Stimulated activated CD4-positive, alpha-beta T cell treated with anti-CD3 and anti-CD28 coated beads, Interleukin-4, amount 100 ng/mL, for 24 hours (primary cell): Measurements from ENCODE around the gene SFT2D3.
"Not testable (repeated sequence)": the region's sequence is repeated elsewhere in the genome, so short reads cannot be mapped to it uniquely, and the experiment has no call there.

ENCODE experiments used
- DNase-seq: peaks from one replicate; pipeline ENCODE4 v3.0.0-alpha.2; 2020

Gene SFT2D3

DNA sequence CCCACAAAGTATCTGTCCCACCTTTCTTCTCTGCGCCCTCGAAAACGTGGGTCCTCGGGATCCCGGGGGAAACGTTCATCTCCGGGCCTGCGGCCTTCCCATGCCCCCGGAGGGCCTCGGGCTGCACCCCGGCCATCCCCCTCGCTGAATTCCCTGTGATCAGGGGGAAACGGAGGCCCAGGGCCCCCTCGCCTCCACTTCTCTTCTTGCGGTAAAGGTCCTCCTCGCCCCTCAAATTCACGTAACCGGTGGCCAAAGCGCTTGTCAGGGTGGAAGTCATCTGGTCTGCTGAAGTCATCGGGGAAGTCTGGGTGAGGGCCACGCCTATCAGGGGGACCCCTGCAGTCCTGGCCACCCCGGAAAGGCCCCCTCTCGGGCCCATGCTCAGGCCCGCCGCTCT, 12.3 kb downstream of the SFT2D3 start:
- no peak for DNase-seq

DNA sequence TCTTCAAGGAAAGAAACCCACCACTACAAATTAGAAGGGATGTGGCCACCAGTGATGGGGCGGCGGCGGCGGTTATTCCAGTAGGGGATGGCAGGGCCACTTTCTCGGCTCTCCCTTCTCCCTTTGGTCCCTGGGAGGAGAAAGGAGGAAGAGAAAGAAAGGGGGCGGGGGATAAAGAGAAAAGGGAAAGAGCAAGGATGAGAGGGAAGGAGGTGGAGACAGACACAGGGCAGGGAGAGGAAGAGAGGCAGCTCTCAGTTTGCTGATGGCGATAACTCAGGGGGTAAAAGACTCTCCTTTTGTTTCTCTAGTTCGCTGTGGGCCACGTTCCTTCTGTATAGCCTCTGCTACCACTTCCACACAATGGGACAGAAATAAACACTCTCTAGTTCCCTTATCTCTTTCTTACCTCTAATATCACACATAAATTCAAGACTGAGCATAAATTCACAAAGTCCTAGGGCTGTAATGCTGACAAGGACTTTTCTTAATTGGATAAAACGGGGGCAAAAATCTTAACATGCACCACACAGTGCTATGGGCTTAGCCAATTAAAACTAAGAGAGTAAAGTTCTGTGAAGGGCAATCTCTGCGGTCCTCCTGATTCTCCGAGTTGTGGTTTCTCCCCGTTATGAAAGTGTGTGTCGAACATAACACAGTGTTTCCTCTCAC, 14.6 kb downstream of the SFT2D3 start:
- no peak for DNase-seq

- no peak for DNase-seq
Observed at GRCh38 chr2:127718271-127718670, 17.0 kb downstream of the SFT2D3 start.

DNA sequence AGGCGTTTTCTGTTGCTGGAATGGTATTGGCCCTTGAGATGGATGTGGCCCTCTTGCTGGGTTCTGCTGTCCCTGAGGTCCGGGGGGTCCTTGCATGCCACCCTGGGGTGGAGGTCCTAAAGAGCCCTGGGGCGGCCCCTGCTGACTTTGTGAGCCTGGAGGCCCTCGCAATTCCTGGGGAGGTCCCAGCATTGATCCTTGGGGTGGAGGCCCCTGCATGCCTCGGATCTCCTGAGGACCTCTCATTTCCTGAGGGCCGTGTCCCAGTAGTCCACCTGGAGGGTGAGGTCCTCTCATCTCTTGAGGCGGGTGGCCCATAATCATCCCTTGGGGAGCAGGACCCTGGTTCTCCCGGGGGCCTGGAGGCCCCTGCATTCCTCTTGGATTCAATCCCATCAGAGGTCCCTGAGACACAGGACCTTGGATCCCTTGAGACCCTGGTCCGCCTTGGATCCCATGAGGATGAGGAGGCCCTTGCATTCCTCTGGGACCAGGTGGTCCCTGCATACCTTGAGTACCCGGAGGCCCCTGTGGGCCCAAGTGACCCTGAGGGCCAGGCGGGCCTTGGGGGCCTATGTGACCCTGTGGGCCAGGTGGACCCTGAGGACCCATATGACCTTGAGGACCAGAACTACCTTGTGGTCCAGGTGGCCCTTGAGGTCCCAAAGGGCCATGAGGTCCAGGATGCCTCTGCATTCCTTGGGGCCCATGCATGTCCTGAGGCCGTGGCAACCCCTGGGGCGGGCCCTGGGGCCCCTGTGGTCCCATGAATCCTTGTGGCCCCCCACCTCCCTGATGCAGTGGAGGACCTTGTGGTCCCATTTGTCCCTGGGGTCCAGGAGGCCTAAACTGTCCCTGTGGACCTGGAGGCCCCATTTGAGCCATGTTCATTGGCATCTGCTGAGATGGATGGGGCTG, 18.3 kb downstream of the SFT2D3 start:
- no peak for DNase-seq

DNA sequence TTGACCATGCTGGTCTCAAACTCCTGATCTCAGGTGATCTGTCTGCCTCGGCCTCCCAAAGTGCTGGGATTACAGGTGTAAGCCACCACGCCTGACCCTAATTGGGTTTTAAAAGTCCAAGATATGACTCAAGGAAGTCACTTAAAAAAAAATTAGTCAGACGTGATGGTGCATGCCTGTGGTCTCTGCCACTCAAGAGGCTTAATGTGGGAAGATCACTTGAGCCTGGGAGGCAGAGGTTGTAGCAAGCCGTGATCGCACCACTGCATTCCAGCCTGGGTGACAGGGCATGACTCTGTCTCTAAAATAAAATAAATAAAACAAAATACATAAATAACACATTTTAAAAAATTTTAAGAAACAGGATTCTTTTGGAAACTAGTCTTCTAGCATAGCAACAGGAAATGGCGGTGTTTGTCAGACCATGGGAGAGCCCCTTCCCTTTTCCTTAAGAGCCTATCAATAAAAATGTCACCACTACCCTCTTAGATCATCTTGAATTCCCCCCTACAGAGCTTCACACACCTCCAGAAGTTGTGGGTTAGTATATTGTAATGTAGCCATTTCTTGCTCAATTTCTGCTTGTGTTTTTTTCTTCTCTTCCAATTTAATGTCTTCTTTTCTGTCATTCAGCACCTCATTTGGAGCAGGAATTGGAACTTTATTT, 20.1 kb downstream of the SFT2D3 start:
- no peak for DNase-seq

DNA sequence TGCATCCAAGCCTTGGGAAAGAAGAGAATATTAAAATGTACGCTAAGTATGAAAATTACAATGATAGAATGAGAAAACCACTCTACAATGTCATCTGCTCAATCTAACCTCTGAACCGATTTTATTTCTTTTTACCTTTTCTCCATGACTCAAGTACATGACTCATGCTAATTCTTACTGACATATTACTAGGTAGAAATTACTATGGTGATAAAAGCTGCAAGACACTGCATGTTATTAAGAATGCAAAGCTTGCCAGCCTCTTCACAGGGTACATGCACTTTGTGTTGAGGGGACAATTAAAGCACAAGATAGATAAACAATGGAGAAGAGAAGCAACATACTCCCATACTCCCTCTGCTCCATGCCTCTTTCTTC, 20.7 kb downstream of the SFT2D3 start:
- no peak for DNase-seq

- no peak for DNase-seq
Observed at GRCh38 chr2:127722807-127723206, 21.5 kb downstream of the SFT2D3 start.

DNA sequence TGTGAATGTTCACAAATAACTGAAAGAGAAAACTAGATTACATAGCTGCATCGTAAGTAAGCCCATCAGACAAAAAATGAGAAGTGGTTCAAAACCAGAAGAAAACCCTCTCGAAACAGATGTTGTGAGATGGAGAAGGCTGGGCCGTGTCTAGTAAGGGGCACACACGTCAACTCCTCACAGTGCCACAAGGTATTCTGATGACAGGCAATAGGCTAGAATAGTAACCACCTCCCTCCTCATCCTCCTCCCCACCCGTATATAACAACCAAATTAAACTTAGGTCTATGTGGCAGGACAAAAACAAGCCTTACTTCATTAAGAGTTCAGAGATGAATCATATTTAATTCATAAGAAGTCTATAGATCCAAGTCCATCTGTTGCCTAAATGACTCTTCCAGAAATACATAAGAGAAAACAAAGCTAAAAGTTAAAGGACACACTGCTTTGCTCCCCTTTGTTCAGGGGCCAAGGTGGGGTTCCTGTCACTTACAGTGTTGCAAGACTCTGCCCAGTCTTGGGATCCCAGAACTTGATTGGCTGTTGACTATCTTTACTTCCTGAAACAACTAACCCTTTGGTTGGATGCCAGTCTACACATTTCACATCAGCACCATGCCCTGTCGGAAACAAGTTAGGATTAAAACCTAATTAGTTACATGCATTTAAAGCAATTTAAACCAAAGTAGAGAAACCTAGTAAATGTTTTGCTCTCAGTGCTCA, 25.0 kb downstream of the SFT2D3 start:
- DNase-seq: no peak

GRCh38 chr2:127733113-127733815, 32.0 kb downstream of the SFT2D3 start:
- no peak for DNase-seq

GRCh38 chr2:127733816-127734537, 32.7 kb downstream of the SFT2D3 start:
- no peak for DNase-seq

DNA sequence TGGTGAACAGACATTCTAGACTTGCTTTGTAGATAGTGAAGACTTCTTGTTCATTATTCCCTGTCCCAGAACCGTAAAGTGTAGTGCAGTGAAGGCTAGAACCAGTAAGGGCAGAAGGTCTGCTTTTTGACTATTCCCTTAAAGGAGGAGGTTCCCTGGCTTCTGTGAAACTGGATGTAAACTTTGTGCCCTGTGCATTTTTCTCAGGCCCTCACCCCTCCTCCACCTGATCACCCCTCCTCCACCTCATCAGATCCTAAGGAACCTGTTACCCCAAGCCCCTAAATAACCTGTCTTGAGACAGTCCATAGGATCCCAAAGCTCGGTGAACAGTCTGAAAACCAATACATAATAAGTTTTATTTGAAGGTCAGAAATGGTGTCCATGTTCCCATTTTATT, 33.7 kb downstream of the SFT2D3 start:
- no peak for DNase-seq

- DNase-seq: no peak
Observed at GRCh38 chr2:127735537-127736399, 34.5 kb downstream of the SFT2D3 start.

GRCh38 chr2:127737892-127738291, 36.6 kb downstream of the SFT2D3 start:
- no peak for DNase-seq

- no peak for DNase-seq
Observed at GRCh38 chr2:127739800-127740199, 38.5 kb downstream of the SFT2D3 start.

DNA sequence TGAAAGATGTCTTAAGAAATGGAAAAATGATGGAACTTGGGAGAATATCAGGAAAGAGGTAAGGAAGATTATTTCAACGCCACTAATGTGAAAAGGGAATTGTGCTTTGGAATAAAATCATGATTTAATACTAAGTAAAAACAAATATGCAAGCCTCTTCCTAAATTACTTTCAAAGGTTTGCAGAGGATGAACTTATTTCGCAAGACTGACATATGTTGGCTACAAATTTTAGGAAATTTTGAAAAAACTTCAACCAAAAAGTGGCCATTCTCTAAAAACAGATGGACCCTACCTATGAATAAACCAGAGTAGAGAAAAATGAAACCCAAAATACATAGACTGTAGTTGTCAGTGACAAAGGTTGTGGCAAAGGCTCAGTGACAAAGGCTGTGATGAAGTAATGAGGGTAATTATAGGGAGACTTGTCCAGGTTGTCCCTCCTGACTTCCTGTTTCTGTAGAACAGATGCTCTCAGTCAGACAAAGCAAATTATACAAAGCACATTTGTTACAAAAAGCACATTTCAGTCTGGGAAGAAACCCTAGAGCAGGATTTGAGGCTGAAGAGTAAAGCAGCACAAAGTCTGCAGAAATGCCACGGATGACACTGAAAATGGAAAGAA, 39.5 kb downstream of the SFT2D3 start:
- no peak for DNase-seq

GRCh38 chr2:127743477-127744026, 42.3 kb downstream of the SFT2D3 start:
- no peak for DNase-seq

DNA sequence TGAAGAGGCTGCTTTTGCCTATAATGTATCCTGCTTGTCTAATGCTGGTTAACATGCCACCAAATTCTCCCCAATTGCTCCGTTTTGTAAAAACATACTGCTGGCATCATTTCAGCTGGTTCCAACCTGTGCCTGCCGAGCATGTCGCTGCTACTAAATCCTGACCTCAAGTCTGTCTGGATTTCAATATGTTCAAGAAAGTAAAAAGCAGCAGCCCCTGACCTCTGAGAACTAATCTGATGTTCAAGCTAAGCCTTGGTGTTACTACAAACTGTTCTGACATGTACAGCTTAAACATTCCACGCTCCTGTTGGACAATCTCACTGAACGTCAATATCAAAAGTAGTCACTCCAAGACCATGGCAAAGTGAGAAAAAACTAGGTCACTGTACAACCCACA, 46.3 kb downstream of the SFT2D3 start:
- DNase-seq: no peak

DNA sequence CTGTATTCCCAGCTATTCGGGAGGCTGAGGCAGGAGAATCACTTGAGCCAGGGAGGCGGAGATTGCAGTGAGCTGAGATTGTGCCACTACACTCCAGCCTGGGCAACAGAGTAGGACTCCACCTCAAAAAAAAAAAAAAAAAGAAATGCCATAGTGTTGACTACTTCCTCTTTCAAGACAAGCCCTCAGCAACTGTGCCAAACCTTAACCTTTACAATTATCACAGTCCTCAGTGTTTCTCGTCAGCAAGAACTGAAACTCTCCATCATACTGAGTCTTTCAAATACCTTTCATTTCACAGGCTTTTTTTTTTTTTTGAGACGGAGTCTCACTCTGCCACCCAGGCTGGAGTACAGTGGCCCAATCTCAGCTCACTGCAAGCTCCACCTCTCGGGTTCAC, 48.2 kb downstream of the SFT2D3 start:
- DNase-seq: not testable (repeated sequence)

- DNase-seq: no peak
Observed at GRCh38 chr2:127753374-127753773, 52.1 kb downstream of the SFT2D3 start.

DNA sequence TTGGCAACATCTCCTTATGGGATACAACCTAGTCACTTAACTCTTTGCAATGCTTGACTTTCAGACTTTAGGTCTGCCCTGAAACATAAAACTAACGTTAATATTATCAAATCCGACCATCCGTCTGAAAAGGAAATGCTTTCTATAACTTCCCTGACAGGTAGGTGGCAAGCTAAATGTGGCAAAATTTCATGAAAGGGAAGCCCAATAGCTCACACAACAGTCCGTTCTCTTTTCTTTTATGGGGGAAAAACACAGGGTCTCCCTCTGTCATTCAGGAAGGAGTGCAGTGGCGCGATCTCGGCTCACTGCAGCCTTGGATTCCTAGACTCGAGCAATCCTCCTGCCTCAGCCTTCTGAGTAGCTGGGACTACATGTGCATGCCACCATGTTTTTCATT, 52.9 kb downstream of the SFT2D3 start:
- DNase-seq: no peak
